Body of pancreas (tissue), 4 donors: ENCODE results near the gene GRIP2.

ENCODE experiments used
- CTCF ChIP-seq, 7 experiments: fragments of 450-650 bp in 4 of 7; fragments of 200-600 bp in 3 of 7; sonication (generic) in 3 of 7; IDR thresholded peaks; one replicate each; pipeline ENCODE4 v1.5.1; 2016 to 2019; ENCODE audit warnings: antibody characterized with exemption in 7 of 7
- POLR2A ChIP-seq, 3 donors: fragments of 450-650 bp; IDR thresholded peaks; one replicate each; pipeline ENCODE4 v1.6.1; 2016; ENCODE audit warnings: antibody characterized with exemption in 3 of 3, mild to moderate bottlenecking in 2 of 3

GRCh38 chr3:14448063-14448462 lies 92.1 kb downstream of the GRIP2 start:
- TF ChIP-seq CTCF (IDR thresholded peaks at IDR 0.05) (no peak), POLR2A (IDR thresholded peaks at IDR 0.05) (no peak)
